ENCODE results near the gene ARHGEF25.
"Not testable (repeated sequence)": the region's sequence is repeated elsewhere in the genome, so short reads cannot be mapped to it uniquely, and the experiment has no call there.

ARHGEF25 gene

DNA sequence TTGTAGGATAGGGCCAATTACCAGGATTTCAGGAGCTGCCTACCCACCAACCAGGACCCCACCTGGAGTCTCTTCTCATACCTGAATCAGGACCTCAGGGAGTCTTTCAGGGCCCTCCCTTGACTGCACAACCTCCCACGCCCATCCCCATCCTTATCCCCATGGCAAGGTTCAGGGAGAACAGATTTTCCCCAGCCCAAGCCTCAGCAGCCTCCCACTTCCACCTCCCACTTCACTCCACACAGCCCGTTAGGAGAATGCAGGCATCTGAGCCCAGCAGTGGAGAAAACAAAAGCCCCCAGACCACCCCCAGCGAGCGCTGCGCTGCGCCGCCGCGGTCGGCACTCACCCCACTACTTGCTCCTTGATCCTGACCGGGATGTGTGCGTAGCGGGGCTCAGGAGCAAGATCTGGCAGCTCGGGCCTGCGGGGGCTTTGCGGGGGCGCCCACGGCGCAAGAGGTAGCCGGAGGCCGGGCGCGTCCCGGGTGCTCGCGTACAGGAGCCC lies 20.4 kb downstream of the ARHGEF25 start:
- no peak for DNase-seq (ENCODE audit: low read depth in 1 of 2, low spot score in 1 of 2)
- in situ Hi-C loops (cut with HindIII; ENCODE audit: low pct_unique_long_range_greater_than_20kb, low sequenced_read_pairs), result no loop called here
- no peak for TF ChIP-seq JUND (IDR thresholded peaks at IDR 0.05; ENCODE audit: low read depth)

DNA sequence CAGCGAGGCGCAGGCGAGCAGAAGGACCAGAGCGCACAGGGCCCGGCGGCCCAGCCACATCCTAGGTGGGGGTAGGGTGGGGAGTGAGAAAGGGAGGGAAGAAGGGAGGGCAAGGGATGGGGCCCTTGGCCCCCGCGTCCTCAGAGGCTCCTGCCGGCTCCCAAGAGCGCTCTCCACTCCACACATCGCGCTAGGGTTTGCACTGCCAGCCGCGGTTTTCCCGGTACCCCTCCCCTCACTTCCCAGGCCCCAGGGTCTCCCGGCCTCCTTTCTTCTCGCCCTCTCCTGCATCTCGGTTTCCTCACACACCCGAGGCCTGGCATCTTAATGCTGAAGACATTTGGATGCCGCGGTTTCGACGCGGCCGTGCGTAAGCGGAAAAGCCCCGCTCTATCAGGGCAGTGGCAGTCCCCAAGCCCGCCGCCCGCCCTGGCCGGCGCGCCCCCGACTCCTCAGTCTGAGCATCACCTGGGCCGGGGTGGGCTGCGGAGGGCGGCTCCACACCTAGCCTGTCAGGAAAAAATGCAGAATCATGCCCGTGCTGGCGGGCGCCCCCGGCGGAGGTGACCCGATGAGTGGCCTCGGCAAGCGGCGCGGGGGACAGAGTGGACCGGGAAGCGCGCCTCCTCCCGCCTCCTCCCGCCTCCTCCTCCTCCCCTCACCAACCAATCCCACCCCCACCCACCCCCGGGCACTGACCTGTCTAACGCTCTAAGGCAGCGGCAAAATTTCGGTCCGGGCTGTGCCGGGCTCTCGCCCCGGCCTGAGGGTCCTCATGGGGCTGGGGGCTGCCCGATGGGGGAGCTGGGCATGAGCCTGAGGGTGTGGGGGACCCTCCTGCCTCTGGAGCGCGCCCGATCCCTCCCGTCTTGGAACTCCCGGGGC lies 21.1 kb downstream of the ARHGEF25 start:
- TF ChIP-seq JUND (IDR thresholded peaks at IDR 0.05; ENCODE audit: low read depth), result no peak
- in situ Hi-C loops (cut with HindIII; ENCODE audit: low pct_unique_long_range_greater_than_20kb, low sequenced_read_pairs), result no loop called here
- peak in 1 of 2 experiments; percentile 11 for DNase-seq (ENCODE audit: low read depth in 1 of 2, low spot score in 1 of 2)

DNA sequence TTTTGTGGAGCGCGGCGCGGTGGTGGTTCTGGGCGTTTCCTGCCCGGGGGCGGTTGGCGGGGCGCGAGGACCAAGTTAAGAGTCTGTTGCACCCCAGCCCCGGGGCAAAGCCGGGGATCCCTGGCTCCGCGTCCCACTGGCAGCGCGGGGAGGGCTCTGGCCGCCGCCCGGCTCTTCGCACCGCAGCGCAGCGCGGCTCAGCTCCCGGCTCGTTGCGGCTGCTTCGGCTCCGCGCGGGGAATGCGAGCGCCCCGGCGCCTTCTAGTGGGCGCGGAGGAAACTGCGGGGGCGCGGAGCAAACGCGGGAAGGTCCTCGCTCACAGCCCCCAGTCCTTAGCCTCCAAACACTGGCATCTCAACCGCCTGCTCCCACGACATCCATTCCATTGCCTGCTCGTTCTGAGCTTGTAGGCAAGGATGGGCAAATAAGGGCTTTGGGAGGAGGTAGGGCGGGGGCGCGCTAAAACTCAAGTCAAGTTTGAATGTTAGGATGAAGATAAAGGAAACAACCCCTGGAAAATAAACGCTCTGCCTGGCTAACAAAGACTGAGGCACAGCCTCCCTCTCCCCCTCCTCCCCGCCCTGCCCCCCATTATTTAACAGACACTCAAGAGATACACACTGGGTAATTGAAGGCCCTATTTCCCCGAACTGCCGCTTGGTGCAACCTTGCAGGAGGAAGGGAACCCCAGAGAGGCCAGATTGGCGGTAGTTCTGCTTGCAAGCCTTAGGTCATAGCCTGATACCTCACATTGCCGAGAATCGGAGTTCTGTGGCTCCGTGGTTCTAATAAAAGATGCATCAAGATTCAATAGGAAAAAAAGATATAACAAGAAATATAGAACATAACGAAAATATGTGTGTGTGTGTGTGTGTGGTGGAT lies 22.0 kb downstream of the ARHGEF25 start, which contains the start of gene B4GALNT1:
Gene B4GALNT1 (minus strand): TSS at position 244 of the 883 bp plus-strand sequence. CDS start 1,069 bp downstream, outside the sequence.
- in situ Hi-C loops (cut with HindIII; ENCODE audit: low pct_unique_long_range_greater_than_20kb, low sequenced_read_pairs), result no loop called here
- no peak for TF ChIP-seq JUND (IDR thresholded peaks at IDR 0.05; ENCODE audit: low read depth)
- DNase-seq (ENCODE audit: low read depth in 1 of 2, low spot score in 1 of 2), result peak; percentile 71 to 73

DNA sequence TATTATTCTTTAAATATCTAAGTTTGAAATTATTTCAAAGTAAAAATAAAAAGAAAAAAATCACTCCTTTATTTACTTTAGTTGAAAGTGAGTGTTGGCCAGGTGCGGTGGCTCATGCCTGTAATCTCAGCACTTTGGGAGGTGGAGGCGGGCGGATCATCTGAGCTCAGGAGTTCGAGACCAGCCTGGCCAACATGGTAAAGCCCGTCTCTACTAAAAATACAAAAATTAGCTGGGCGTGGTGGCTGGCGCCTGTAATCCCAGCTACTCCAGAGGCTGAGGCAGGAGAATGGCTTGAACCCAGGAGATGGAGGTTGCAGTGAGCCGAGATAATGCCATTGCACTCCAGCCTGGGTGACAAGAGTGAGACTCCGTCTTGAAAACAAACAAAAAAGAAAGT lies 25.5 kb downstream of the ARHGEF25 start:
- DNase-seq (ENCODE audit: low read depth in 1 of 2, low spot score in 1 of 2); in situ Hi-C loops (cut with HindIII; ENCODE audit: low pct_unique_long_range_greater_than_20kb, low sequenced_read_pairs): not testable (repeated sequence)

DNA sequence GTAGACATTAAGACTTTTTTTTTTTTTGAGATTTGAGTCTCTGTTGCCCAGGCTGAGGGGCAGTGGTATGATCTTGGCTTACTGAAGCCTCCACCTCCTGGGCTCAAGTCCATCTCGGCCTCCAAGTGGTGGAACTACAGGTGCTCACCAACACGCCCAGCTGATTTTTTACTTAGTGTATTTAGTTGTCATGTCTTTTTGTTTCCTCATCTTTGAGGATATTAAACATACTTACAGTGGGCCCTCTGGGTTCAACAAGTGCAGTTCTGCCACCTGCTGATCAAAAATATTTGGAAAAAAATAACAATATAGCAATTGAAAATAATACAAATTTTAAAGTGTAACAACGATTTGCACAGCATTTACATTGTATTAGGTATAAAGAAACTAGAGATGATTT lies 26.1 kb downstream of the ARHGEF25 start:
- in situ Hi-C loops (cut with HindIII; ENCODE audit: low pct_unique_long_range_greater_than_20kb, low sequenced_read_pairs), result no loop called here
- TF ChIP-seq JUND (IDR thresholded peaks at IDR 0.05; ENCODE audit: low read depth), result no peak

DNA sequence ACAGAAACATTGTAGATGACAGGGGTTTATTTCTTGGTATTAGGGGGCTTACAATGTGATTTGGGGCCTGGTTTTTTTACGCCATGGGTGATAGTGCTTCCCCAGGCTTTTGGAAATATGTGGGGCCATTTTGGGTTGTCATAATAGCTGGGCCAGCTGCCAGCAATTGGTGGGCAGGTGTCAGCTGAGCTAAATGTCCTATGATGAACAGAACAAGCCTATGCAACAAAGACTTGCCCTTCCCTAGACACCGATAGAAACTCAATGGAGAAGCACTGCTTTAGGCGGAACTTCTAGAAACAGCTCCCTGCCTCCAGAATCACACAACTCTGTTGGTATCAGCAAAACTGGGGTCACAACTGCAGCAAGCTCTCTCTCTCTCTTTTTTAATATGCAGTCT lies 26.9 kb downstream of the ARHGEF25 start:
- in situ Hi-C loops (cut with HindIII; ENCODE audit: low pct_unique_long_range_greater_than_20kb, low sequenced_read_pairs), result no loop called here

More for the DNA sequence above, 26.1 kb downstream of the ARHGEF25 start:
- no peak for DNase-seq (ENCODE audit: low read depth in 1 of 2, low spot score in 1 of 2)

DNA sequence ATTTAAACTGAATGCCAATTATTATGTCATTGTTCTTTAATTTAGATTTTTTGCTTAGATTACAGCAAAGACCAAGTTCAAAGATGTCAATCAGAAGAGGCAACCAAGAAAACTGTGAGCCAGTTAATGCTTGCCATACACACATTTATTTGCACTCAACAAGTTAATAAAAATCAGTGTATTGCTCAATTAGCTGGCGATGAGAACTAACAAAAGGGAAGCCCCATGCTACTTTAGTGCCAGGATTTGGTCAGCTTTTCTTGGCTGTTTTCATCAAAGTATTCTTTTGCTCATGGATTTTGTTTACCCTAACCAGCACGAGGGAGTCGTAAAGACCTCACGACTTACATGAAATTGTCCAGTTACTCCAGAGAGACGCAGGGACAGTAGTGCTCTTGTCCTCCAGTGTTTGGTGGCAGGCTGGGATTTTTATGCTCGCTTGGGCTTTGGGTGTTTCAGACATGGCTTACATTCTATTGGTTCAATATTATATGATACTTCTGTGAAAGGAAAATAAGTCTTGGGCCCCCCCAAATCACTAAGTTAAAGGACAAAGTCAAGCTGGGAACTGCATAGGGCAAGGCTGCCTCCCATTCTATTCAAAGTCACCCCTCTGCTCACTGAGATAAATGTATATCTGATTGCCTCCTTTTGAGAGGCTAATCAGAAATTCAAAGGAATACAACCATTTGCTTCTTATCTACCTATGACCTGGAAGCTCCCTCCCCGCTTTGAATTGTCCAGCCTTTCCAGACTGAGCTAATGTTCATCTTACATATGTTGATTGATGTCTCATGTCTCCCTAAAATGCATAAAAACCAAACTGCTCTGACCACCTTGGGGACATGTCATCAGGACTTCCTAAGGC lies 29.2 kb downstream of the ARHGEF25 start:
- no peak for TF ChIP-seq JUND (IDR thresholded peaks at IDR 0.05; ENCODE audit: low read depth)
- no peak for DNase-seq (ENCODE audit: low read depth in 1 of 2, low spot score in 1 of 2)
- in situ Hi-C loops (cut with HindIII; ENCODE audit: low pct_unique_long_range_greater_than_20kb, low sequenced_read_pairs), result no loop called here

More for the DNA sequence above, 26.9 kb downstream of the ARHGEF25 start:
- DNase-seq (ENCODE audit: low read depth in 1 of 2, low spot score in 1 of 2), result no peak
- no peak for TF ChIP-seq JUND (IDR thresholded peaks at IDR 0.05; ENCODE audit: low read depth)

DNA sequence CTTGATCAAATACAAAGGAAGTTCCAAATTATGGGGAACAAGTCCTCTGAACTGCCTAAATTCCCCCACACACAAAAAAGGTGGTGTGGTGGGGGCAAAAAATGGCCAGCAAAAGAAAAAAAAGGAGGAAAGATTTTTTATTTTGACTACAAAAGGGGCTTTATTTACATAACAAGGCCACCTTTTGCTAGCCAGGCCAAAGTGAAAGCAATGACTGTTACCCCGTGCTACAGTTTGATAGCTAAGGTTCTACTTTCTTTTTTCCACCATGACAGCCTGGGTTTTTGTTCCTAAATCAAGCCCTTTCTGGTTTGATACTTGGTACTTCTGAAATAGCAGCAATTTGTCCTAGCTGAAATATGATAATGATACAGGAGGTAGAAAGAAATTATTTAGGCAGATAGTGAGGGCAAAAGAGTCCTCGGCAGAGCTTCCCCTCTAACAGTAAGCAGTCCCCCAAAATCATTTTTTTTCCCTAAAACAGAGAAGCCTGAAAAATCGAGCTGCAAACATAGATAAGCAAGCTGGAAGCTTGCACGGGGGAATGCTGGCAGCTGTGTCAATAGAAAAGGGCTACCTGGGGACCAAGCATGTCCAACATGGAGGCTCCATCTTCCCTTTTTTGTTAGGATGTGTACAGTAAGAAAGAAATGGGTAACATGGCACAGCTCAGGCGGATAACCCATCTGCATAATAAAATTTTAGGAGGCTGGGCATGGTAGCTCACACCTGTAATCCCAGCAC lies 30.6 kb downstream of the ARHGEF25 start:
- no peak for DNase-seq (ENCODE audit: low read depth in 1 of 2, low spot score in 1 of 2)
- in situ Hi-C loops (cut with HindIII; ENCODE audit: low pct_unique_long_range_greater_than_20kb, low sequenced_read_pairs), result no loop called here
- no peak for TF ChIP-seq JUND (IDR thresholded peaks at IDR 0.05; ENCODE audit: low read depth)

DNA sequence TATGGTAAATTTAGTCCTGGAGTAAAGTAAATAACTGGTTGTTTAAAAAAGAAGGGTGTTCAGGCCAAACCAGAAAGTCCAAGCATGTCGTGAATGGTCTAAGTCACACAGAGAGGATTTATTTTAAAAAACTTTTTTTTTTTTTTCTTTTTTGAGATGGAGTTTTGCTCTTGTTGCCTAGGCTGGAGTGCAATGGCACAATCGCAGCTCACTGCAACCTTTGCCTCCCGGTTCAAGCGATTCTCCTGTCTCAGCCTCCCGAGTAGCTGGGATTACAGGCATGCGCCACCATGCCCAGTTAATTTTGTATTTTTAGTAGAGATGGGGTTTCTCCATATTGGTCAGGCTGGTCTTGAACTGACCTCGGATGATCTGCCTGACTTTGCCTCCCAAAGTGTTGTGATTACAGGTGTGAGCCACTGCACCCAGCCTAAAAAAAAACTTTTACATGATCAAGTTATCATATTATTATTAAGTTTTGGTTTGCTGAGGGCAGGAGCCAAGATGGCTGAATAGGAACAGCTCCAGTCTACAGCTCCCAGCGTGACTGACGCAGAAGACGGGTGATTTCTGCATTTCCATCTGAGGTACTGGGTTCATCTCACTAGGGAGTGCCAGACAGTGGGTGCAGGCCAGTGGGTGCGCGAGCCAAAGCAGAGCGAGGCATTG lies 34.9 kb downstream of the ARHGEF25 start:
- in situ Hi-C loops (cut with HindIII; ENCODE audit: low pct_unique_long_range_greater_than_20kb, low sequenced_read_pairs), result not testable (repeated sequence)
- DNase-seq (ENCODE audit: low read depth in 1 of 2, low spot score in 1 of 2), result peak in 1 of 2 experiments; percentile 63

DNA sequence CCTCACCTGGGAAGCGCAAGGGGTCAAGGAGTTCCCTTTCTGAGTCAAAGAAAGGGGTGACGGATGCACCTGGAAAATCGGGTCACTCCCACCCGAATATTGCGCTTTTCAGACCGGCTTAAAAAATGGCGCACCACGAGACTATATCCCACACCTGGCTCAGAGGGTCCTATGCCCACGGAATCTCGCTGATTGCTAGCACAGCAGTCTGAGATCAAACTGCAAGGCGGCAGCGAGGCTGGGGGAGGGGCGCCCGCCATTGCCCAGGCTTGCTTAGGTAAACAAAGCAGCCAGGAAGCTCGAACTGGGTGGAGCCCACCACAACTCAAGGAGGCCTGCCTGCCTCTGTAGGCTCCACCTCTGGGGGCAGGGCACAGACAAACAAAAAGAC lies 35.4 kb downstream of the ARHGEF25 start:
- DNase-seq (ENCODE audit: low read depth in 1 of 2, low spot score in 1 of 2); in situ Hi-C loops (cut with HindIII; ENCODE audit: low pct_unique_long_range_greater_than_20kb, low sequenced_read_pairs): not testable (repeated sequence)

DNA sequence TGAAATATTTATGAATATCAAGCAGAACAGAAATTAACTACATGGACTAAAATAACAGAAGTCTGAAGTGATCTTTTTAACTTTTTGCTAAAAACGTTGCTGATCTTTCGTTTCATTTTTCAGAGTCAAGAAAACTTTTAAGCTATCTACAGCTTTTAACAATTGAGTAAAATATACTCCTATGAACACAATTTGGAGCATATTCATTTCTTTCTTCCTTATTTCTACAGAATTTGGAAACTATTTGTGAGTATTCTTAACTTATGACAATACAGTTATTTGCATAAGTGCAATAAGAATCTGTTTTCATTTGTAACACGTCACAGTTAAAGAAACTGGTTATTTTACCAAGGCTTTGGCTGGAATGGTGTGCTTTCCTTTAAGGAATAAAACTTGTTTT lies 42.8 kb downstream of the ARHGEF25 start:
- in situ Hi-C loops (cut with HindIII; ENCODE audit: low pct_unique_long_range_greater_than_20kb, low sequenced_read_pairs), result no loop called here
- no peak for TF ChIP-seq JUND (IDR thresholded peaks at IDR 0.05; ENCODE audit: low read depth)
- no peak for DNase-seq (ENCODE audit: low read depth in 1 of 2, low spot score in 1 of 2)

All from T47D (cell line).